ENCODE measurements around the gene HERPUD1.

GRCh38 chr16:56982695-56983094 lies 50.8 kb downstream of the HERPUD1 start:
- no peak for TF ChIP-seq CTCF (IDR thresholded peaks at IDR 0.05; ENCODE audit: insufficient read depth, low read length)
- no peak for TF ChIP-seq POLR2AphosphoS5 (IDR thresholded peaks at IDR 0.05; ENCODE audit: low read depth)
- TF ChIP-seq REST (IDR thresholded peaks at IDR 0.05; ENCODE audit: insufficient replicate concordance, low read depth), result no peak
- TF ChIP-seq GABPA (IDR thresholded peaks at IDR 0.05; ENCODE audit: low read depth), result no peak
- TF ChIP-seq SPI1 (IDR thresholded peaks at IDR 0.05; ENCODE audit: borderline replicate concordance, low read depth), result no peak

Measured in HL-60 (cell line).